Astrocyte of the cerebellum (primary cell): ENCODE data around the gene KHNYN.

ENCODE experiments used
- DNase-seq: peaks from one replicate; pipeline ENCODE4 v3.0.0-alpha.2; 2011; ENCODE audit warnings: low read depth
- H3K4me3 ChIP-seq: 2 replicates; pipeline ENCODE4 v1.5.1; 2011; ENCODE audit warnings: mild to moderate bottlenecking, low read depth, low read length, moderate library complexity
- CTCF ChIP-seq: IDR thresholded peaks from 2 replicates; pipeline ENCODE4 v1.5.1; 2012; ENCODE audit warnings: low read length, low read depth, moderate library complexity, mild to moderate bottlenecking; ENCODE audit errors: missing control alignments
- in situ Hi-C: cut with HindIII; loops from 2 replicates; pipeline ENCODE4 v1.10.0; 2017; ENCODE audit warnings: low sequenced_read_pairs

KHNYN gene

DNA sequence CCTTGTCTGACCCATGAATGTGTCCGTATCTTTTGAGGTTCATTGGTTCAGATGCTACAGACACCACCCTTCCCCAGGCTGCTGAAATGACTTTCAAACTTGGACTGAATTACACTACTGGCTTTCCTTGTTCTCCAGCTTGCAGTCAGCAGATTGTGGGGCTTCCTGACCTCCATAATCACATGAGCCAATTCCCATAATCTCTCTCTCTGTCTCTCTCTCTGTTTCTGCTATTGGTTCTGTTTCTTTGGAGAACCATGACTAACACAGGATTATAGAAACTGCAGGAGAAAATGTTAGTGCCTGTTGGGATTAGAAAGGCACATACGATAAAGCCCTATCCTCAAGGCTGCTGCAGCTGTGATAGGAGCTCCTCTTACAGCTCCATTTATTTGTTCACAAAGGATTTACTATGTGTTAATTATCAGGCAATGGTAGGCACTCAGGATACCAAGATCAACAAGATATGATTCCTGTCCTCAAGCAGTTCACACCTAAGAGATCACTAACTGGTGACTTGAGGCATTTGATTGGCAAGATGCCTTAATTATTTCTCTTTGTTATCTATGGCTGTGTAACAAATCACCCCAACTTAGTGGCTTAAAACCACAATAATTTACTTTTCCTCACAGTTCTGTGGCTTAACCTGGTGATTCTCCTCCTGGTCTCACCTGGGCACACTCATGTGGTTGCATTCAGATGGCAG is 41.1 kb upstream of the KHNYN start:
- TF ChIP-seq CTCF, result no peak
- no peak for DNase-seq
- no peak overlapping the region for H3K4me3 ChIP-seq
- in situ Hi-C loops, result no loop called here

DNA sequence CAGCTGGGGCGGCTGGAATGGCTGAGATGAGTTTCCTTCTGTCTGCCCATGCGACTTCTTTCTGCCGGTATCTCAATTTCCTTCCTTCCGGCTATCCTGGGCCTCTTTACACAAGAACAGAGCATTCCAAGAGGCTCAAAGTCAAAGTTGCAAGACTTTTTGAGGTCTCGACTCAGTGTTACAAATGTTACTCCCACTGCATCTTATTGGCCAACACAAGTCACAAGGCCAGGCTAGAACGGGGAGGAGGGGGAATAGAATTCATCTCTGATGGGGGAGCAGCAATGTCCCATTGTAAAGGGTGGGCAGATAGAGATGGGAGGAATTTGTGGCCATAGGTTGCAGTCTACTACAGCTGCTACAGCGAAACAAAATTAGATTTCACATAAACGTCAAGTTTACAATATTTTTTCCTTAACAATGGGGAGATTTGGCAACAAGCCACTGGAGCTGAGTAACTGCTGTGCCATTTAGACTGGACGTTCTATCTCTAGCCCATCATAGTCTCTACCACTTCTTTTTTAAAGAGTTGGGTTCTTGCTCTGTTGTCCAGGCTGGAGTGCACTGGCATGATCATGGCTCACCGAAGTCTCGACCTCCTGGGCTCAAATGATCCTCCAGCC is 40.4 kb upstream of the KHNYN start:
- H3K4me3 ChIP-seq, result no peak overlapping the region
- in situ Hi-C loops, result no loop called here
- no peak for DNase-seq
- no peak for TF ChIP-seq CTCF

DNA sequence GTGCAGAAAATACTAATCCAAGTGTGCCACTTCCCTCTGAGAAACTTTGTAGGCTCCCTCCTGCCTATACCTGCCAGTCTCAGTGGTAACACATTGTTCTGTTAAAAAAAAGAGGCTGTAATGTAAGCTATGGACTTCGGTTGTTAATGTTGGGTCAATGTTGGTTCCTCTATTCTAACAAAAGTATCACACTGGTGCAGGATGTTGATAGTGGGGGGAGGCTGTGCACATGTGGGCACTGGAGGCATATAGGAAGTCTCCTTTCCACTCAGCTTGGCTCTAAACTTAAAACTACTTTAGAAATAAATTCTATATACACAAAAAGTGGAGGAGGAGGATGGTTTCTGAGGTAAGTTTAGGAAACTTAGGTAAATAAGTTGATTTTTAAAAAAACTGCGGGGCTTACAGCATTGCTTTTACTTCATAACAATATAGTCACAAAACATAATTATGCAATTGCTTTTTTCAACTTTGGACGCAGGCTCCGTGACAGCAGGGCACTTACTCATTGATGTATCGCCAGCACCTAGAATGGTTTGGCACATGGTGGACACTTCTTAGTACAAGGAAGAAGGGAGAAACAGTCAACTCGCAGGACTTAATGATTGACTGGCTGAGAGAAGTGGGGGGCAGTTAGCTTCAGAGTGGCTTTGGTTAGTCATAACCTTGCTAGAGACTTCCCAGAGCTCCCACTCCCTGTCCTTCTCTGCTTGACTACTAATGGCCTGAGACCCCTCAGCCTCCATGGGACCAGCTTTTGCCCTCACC is 38.9 kb upstream of the KHNYN start:
- in situ Hi-C loops, result no loop called here
- TF ChIP-seq CTCF, result no peak
- no peak overlapping the region for H3K4me3 ChIP-seq
- DNase-seq, result no peak

GRCh38 chr14:24392325-24393091 is 37.2 kb upstream of the KHNYN start:
- no peak for DNase-seq
- in situ Hi-C loops, result no loop called here
- no peak for TF ChIP-seq CTCF
- no peak overlapping the region for H3K4me3 ChIP-seq

DNA sequence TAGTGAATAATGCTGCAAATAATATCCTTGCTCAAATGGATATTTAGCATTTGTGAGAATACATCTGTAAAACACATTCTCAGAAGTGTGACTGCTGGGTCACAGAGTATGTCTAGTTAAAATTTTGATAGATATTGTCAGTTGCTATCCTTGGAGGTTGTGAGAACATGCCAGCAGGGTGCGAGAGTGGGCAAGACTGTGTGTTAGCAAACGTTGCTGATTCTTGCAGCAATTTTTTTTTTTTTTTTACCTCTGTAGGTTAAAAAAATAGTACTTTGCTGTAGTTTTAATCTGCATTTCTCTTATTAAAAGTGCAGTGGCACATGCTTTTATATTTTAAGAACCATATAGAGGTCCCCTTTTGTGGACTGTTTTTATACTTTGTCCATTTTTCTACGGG is 35.5 kb upstream of the KHNYN start:
- in situ Hi-C loops, result no loop called here
- DNase-seq, result no peak
- no peak overlapping the region for H3K4me3 ChIP-seq
- TF ChIP-seq CTCF, result no peak
